IPS-15b (cell line): ENCODE results near the gene MYO1E.

ENCODE experiments used
- H3K27me3 ChIP-seq: one replicate; pipeline ENCODE4 v1.6.1; 2013; ENCODE audit warnings: low read length; ENCODE audit not compliant: control insufficient read depth, insufficient read depth
- H3K36me3 ChIP-seq: one replicate; pipeline ENCODE4 v1.6.1; 2013; ENCODE audit warnings: low read length; ENCODE audit not compliant: control insufficient read depth, insufficient read depth
- H3K4me1 ChIP-seq: one replicate; pipeline ENCODE4 v1.6.1; 2013; ENCODE audit warnings: mild to moderate bottlenecking, low read length; ENCODE audit not compliant: control insufficient read depth, insufficient read depth
- H3K4me3 ChIP-seq: one replicate; pipeline ENCODE4 v1.5.1; 2013; ENCODE audit warnings: low read depth, low read length
- H3K9ac ChIP-seq: one replicate; pipeline ENCODE4 v1.6.1; 2013; ENCODE audit warnings: low read depth, mild to moderate bottlenecking, low read length
- H3K9me3 ChIP-seq: one replicate; pipeline ENCODE4 v1.6.1; 2013; ENCODE audit warnings: mild to moderate bottlenecking, low read length; ENCODE audit not compliant: control insufficient read depth, insufficient read depth

Gene MYO1E

DNA sequence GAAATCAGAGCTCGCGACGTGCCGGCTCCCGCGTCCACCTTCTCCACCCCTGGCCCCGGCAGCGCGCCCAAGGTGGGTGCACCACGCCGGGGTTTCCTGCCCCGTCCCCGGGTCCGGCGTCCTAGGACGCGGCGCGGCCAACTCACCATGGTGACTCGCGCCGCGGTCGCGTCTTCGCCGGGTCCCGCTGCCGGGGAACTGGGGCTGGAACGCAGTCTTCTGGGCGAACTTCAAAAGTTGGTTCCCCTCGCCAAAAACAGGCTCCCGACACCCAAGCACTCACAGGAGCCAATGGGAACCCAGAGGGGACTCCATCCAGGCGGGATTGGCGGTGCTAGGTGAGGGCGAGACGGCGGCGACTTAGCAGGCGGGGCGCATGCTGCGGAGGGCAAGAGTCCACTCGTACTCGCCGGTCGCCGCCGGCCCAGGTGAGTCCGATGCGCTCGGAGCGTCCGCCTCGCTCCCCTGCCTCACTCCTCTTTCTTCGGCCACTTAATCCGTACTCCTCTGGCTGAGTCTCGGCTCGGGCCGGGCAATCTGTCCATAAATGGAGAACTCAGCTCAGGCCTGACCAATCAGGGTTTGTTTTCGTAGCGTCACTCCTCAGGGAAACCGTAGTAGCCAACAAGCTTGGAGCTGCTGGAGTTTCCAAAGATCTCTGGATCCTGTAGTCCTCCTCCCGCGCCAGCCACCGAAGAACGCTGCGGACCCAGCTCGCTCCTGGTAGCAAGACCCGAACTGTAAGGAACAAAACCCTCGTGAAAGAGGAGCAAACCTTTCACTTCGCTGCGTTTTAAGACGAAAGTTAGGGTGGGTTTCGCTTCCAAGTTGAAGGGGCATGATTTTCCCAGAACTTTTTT is at the start of gene MYO1E:
TSS of gene MYO1E (minus strand) at position 520 of the 860 bp plus-strand sequence. CDS start at position 149, 371 bp downstream.
- H3K9ac ChIP-seq, result peak within 1 kb of the TSS; percentile 80
- peak within 1 kb of the TSS; percentile 84 for H3K4me3 ChIP-seq
- H3K4me1 ChIP-seq, result peaks cover 2% of the 10 kb centered on the region
- H3K27me3 ChIP-seq, result no peaks in the 10 kb centered on the region
- no peaks in the 10 kb centered on the region for H3K9me3 ChIP-seq
- no peaks in the 10 kb centered on the region for H3K36me3 ChIP-seq

DNA sequence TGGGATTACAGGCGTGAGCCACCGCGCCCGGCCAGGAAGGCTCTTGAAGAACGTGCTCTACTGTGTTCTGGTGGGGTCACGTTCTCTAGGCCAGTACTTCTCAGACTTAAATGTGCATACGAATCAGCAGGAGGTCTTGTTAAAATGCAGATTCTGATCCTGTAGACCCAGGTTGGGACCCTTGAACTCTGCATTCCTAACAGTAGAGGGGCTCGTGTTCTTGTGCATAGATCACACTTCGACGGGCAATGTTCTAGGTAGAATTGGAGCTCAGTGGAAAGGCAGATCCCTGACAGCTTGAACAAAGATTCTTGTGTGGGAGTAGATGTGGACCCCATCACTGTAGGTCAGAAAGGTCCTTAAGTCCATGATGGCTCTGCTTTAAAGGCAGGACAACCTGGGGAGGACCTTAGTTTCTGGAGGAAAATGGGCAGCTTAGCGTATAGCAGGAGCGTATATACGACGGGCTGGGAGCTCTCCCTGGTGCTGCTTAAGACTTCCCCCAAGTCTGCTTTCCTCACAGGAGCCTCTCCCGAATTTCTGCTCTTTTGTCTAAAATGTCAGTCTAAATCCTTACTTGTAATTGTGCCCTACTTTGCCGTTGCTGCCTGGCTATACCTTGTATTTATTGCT is 48.4 kb upstream of the MYO1E start:
- peaks cover 9% of the 10 kb centered on the region for H3K27me3 ChIP-seq
- peaks cover 7% of the 10 kb centered on the region for H3K4me1 ChIP-seq
- H3K9me3 ChIP-seq, result no peaks in the 10 kb centered on the region
- no peak overlapping the region for H3K4me3 ChIP-seq
- no peaks in the 10 kb centered on the region for H3K36me3 ChIP-seq
- no peak overlapping the region for H3K9ac ChIP-seq

DNA sequence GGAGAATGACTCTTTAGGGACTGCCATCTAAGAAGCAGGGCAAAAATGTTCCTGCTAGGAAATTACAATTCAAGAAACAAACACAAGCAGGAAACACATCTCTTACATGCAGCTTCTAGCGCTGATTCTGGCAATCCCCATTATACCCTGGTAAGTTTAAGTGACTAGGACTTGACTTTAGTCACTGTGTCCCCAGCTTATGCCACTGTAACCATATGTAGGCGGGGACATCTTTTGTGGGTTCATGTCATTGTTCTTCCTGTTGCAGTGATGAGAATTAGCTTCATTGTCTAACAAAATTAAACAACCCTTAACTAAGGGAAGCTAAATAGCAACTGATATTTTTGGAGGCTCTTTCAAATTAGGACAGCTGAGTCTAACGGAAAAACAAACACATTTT is 47.4 kb upstream of the MYO1E start:
- Histone ChIP-seq H3K27me3 (peaks cover 9% of the 10 kb centered on the region), H3K36me3 (no peaks in the 10 kb centered on the region), H3K9me3 (no peaks in the 10 kb centered on the region), H3K4me1 (peaks cover 7% of the 10 kb centered on the region), H3K4me3 (no peak overlapping the region), H3K9ac (no peak overlapping the region)

DNA sequence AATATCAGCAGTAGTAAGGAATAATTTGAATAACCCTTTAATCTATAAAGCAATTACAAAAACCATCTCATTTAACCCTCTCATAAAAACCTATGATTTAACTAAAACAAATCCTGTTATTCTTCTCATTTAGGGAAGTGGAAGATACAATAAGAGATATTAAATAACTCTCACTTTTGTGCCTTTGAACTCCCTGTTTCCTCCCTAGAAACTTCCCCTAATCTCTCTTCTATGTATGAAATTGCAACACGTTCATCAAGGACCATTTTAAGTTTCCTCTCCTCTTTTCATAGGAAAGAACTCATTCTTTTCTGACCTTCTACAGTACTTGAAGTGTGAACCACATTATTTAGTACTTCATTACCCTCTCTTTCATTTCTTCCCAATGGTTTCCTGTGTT is 46.5 kb upstream of the MYO1E start:
- Histone ChIP-seq H3K4me1 (peaks cover 7% of the 10 kb centered on the region), H3K36me3 (no peaks in the 10 kb centered on the region), H3K9ac (no peak overlapping the region), H3K9me3 (no peaks in the 10 kb centered on the region), H3K27me3 (peaks cover 5% of the 10 kb centered on the region), H3K4me3 (no peak overlapping the region)

DNA sequence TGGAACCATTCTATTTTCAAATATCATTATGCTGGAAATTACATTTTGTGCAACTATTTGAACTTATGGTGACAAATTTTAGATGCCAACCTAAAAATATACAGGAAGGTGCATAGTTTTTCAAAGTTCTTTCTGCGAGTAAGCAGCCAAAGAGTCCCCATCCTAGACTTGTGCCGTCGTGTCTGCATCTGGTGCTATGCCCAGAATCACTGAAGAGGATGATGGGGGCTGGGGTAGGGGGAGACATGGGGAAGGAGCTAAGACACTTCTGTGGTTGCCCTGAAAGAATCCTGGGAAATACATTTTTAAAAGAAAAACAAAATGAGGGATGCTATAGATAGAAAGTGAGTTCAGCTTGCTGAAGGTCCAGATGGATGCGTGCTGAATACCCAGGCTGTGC is 44.1 kb upstream of the MYO1E start:
- Histone ChIP-seq H3K4me3 (no peak overlapping the region), H3K9ac (no peak overlapping the region), H3K27me3 (peaks cover 2% of the 10 kb centered on the region), H3K36me3 (no peaks in the 10 kb centered on the region), H3K4me1 (peaks cover 7% of the 10 kb centered on the region), H3K9me3 (no peaks in the 10 kb centered on the region)

DNA sequence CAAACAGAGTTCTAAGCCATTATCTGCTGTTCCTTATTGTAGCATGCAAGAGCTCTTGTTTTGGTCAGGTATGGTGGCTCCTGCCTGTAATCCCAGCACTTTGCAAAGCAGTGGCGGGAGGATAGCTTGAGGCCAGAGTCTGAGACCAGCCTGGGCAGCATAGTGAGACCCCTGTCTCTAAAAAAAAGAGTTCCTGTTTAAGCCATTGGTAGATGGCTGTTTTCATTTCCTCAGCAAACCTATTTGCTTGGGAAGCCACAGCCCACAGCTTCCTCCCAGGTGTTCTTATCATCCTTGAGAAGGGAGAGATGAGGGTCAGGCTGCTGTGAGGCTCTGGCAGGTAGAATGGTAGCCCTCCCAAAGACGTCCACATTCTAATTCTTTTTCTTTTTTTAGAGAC is 40.9 kb upstream of the MYO1E start:
- Histone ChIP-seq H3K9ac (no peak overlapping the region), H3K36me3 (no peaks in the 10 kb centered on the region), H3K4me3 (no peak overlapping the region), H3K4me1 (no peaks in the 10 kb centered on the region), H3K27me3 (peaks cover 5% of the 10 kb centered on the region), H3K9me3 (no peaks in the 10 kb centered on the region)

DNA sequence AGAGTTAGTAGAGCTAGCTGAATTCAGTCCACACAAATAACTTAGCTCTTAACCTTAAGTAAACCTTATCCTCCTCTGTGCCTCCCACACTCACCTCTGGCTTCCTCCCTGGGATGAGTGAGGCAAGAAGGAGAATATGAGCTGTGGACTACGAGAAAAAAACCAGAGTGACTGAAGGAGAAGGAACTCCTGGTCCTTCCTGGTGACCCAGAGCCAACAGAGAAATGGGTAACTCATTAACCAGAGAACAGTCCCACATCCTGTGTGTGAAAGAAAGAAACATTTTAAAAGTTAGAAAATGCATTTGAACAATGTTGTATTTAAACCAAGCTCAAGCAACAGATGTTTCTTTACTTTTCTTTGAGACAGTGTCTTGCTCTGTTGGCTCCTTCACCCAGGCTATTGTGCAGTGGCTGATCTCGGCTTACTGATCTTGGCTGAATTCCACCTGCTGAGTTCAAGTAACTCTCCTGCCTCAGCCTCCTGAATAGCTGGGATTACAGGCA is 37.8 kb upstream of the MYO1E start:
- no peak overlapping the region for H3K9ac ChIP-seq
- no peaks in the 10 kb centered on the region for H3K36me3 ChIP-seq
- no peaks in the 10 kb centered on the region for H3K9me3 ChIP-seq
- no peak overlapping the region for H3K4me3 ChIP-seq
- H3K4me1 ChIP-seq, result no peaks in the 10 kb centered on the region
- peaks cover 3% of the 10 kb centered on the region for H3K27me3 ChIP-seq

DNA sequence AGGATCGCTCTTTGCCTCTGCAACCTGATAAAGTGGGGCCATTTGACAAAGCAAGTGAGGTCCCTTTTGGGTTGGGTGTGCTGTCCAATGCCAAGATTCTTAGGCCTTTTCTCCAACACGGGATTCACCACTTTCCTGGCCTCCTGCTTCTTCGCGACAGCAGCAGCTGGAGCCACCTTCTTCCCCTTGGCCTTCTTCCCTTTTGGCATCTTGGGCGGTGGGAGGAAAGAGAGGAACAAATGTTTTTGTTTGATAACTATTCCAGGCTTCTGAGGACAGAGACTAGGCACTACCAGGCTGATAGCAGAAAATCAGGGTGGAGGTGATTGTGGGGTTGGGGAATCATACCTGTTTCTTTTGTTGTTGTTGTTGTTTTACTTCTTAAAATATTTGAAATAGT is 35.3 kb upstream of the MYO1E start:
- no peak overlapping the region for H3K9ac ChIP-seq
- no peak overlapping the region for H3K4me3 ChIP-seq
- H3K27me3 ChIP-seq, result peaks cover 14% of the 10 kb centered on the region
- H3K36me3 ChIP-seq, result no peaks in the 10 kb centered on the region
- peaks cover 6% of the 10 kb centered on the region for H3K4me1 ChIP-seq
- no peaks in the 10 kb centered on the region for H3K9me3 ChIP-seq

DNA sequence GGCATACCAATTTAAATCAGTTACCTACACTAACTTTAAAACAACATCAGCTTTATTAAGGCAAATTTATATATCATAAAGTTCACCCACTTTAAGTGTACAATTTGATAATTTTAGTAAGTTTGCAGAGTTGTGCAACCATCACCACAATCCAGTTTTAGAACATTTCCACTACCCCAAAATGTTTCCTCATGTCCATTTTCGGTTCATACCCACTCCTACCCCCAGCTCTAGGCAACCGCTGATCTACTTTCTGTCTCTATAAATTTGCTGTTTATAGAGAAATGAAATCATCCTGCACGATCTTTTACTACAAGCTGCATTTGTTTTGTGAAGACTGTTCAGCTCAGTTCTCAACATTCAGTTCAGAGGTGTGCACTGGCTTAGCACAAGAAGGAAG is 33.8 kb upstream of the MYO1E start:
- H3K27me3 ChIP-seq, result peaks cover 17% of the 10 kb centered on the region
- H3K4me3 ChIP-seq, result no peak overlapping the region
- no peaks in the 10 kb centered on the region for H3K9me3 ChIP-seq
- no peaks in the 10 kb centered on the region for H3K36me3 ChIP-seq
- H3K9ac ChIP-seq, result no peak overlapping the region
- peaks cover 15% of the 10 kb centered on the region for H3K4me1 ChIP-seq

DNA sequence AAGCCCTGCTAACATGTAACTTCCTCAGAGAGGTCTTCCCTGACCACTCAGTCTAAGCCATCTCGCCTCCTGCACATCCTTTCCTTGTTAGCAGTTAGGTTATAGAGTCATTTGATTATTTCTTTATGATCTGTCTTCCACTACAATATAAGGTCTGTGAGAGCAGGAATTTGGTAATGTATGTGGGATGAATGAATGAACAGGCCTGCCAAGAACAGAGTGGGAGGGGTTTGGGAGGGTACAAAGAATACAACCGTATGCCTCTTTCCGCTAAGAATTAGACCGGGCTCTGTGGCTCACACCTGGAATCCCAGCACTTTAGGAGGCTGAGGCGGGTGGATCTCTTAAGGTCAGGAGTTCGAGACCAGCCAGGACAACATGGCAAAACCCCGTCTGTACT is 32.4 kb upstream of the MYO1E start:
- Histone ChIP-seq H3K4me1 (peaks cover 26% of the 10 kb centered on the region), H3K36me3 (no peaks in the 10 kb centered on the region), H3K4me3 (no peak overlapping the region), H3K27me3 (peaks cover 22% of the 10 kb centered on the region), H3K9me3 (no peaks in the 10 kb centered on the region), H3K9ac (no peak overlapping the region)

DNA sequence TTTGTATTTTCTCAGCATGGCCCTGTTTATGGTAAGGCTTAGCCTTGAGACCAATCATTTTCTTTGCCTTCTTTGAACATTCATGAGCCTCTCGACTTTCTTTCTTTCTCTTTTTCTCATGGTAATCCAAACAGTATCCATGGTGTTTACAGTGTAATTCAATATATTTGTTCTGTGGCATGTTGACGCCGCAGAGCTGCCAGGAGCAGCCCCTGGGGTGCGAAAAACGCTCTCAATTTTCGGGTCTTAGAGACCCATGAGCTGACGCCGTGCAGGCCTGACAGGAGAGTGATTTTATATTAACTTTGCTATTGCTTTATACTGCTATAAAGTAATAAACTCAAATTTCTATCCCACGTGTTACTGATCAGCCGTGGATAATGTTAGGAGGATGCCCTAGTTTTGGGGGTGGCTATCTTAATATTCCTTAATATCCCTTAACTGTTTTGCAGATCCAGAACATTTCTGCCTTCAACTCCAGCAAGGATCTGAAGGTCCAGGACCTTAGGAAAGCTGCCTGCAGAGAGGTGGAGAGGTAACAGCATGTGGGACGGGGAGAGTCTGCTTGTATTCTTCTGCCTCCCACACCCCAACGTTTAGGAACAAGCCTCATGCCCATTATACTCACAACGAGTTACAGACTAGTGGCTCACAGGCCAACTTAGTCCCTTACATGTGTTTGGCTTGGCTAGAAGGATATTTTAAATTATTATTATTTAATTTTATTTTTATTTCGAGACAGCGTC is 29.3 kb upstream of the MYO1E start:
- Histone ChIP-seq H3K9me3 (no peaks in the 10 kb centered on the region), H3K27me3 (peaks cover 38% of the 10 kb centered on the region), H3K9ac (no peak overlapping the region), H3K4me3 (no peak overlapping the region), H3K4me1 (peaks cover 33% of the 10 kb centered on the region), H3K36me3 (no peaks in the 10 kb centered on the region)
